NCI-H526 (cell line): ENCODE measurements around the gene VMP1.
"Not testable (repeated sequence)": the region's sequence is repeated elsewhere in the genome, so short reads cannot be mapped to it uniquely, and the experiment has no call there.

Experiments used
- DNase-seq, 2 experiments: peaks; one replicate each; lab custom pipeline; 2025; lab: John Stamatoyannopoulos, UW

VMP1 gene

DNA sequence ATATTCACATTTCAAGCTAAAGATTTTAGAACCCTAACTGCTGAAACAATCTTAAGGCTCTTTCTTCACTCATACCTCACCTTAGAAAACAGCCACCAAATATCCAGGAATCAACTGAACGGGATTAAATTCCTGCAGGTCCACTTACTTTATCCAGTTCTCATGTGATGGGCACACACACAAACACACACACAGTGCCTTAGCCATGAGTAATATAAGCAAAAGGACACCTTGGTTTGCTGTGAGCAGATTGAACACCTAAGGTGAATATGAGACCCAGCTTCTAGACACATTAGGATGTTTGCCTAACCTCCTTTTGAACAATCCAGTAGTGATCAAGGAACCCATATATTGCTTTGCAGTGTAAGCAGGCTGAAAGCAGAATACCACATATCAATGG is 103.8 kb downstream of the VMP1 start:
- DNase-seq = no peak

DNA sequence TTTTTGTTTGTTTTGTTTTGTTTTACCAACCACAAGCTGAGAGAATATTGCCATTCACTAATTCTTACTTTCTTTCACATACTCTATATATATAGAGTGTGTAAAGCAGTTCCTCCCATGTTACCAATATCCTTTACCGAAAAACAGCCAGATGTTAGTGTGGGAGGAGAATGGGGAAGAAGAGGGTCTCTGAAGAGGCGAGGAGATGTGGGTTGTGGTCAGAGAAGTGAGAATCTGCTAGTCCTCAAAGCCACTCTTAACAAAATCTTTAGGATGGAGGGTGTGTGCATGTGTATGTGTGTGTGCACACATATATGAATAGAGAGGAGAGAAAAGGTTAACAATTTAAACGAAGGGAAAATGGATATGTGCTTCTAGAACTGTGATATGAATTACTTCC is 104.7 kb downstream of the VMP1 start:
- no peak for DNase-seq

DNA sequence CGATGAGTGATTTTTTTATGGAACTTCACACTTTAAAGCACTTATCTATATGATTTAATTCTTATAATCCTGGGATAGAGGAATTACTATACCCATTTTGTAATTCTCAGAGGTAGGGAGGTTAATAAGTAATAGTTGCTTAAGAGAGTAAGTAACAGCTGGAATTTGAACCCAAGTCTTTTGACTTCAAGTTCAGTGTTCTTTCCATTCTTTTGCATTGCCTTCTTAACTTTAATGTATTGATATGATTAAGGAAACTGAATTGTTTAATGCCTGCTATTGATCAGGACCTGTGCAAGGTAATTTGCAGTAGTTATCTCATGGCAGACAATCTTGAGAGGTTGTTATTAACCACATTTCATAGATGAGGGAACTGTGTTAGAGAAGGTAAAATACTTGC is 106.8 kb downstream of the VMP1 start:
- DNase-seq = no peak

DNA sequence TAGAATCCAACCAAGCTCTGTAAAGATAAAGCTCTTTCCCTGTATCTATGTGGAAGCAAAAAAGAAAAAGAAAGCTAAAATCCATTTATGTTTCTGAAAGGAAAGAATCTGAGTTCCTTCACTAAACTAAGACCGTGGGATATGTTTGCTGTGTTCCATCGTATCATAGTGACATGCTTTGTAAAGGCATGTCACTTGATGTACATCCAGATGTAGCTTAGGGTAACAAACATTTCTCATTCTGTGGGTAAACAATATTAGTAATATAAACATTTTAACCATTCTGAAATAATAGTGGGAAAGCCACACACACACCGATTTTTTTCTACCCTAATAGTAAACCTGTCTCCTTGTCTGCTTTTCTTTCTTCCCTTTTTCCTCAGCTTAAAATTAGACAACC is 107.2 kb downstream of the VMP1 start:
- DNase-seq = no peak

DNA sequence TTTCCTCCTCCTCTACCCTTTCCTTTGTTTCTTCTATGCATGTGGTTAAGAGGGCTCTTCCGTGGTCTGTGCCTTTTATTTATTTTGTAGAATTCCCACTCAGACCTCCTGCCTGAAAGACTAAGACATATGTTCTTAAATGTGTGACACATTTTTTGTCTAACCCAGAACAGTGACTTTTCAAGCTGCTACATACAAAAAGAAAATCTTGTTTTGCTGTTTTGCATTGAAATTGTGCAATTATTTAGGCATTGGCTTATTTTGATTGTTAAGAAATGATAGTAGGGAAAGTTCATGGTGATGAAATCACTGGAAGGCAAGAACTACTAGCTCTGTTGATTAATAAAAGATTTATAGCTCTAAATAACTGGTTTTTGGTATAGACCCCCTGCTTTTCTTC is 108.5 kb downstream of the VMP1 start:
- no peak for DNase-seq

DNA sequence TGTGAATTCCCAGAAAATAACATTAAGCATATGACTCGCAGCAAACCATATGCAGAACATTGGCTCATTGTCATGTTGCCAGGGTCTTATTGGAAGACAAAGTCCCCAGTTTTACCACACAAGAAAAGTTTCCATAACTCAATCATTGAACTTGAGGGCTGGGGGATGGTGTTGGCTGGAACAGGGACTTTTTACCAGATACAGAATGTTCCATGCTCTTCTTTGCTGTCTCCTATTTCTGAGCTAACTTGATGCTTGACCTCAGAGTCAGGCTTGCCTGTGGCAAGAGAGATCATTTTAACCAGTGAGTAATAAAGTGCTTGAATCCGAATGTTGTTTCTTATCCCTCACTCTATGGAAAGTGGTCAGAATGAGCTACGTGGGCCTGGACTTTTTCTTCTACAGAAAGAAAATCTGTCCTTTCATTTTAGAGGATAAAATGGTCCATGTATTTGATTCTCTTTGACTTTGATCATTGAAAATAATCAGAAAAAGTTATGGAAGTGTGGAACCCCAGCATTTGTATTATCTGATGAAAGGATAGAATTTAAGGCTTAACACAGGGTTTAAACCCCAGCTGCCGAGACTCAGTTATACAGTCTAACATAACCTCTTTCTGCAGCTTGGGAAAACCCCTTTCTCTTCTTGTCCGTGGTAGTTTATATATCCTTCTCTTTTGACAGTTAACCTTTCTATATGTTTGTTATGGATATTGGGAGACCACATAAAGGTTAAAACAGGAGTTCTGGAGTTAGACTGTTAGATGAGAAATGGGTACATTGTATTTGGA is 118.3 kb downstream of the VMP1 start:
- no peak for DNase-seq

DNA sequence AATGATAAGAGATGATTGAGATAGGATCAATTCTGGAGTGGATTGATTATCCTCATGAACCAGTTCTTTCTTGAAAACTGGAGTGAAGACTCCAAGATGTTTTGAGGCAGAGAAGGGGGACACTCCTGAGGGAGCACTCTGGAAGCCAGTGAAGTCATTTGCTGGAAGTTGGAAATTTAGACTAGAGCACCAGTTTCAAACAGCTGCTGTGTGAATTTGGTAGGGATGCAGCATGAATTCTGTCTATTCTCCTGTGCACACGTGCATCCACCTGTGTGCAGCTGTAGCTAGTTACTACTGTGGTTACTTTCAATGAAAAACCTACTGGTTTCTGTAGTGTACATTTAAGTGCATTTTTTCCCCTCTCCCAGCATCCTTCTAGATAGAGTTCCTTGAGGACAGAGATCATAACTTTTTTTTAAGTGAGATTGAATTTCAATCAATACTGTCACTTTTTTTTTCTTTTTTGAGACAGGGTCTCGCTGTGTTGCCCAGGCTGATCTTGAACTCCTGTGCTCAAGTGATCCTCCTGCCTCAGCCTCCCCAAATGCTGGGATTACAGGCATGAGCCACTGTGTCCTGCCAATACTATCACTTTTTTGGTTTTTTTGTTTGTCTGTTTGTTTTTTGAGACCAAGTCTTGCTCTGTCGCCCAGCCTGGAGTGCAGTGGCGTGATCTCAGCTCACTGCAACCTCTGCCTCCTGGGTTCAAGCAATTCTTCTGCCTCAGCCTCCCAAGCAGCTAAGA is 119.4 kb downstream of the VMP1 start:
- no peak for DNase-seq

DNA sequence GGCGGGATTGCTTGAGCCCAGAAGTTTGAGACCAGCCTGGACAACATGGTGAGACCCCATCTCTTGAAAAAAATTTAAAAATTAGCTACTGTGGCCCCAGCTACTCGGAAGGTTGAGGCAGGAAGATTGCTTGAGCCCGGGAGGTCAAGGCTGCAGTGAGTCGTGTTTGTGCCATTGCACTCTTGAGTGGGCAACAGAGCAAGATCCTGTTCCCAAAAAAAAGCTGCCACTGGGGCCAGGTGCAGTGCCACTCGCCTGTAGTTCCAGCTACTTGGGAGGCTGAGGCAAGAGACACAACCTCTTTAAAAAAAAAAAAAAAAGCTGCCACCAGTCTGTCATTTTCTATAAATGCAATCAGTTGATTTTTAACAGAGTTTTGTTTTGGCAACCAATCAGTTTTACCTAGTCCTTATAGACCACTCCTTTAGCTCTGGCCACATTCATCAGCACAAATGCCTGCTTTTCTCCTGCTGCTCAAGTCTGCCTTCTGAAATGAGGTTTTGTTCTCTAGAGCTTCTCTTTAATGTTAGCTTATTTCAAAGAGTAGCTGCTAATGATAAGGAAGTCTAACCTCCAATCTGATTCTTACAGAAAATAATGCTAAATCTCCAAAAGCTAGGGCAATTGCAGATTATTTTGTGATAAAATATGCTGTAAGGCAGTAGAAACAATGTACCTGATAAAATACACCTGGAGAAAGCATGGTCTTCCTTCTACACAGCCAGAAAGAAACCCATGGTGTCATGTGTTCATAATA is 120.4 kb downstream of the VMP1 start:
- no peak for DNase-seq

DNA sequence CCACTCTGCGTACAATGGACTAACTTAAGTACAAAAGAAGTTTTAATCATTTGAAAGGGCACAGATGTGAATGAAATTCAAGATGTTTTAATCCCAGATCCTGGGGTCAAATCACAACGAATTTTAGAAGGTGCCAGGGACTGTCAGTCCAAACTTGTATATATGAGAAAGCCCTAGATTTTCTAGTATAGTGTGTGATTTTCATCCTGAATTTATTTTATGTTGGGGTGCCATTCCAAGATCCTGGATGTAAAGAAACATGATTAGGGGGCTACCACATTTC is 121.0 kb downstream of the VMP1 start:
- no peak for DNase-seq

DNA sequence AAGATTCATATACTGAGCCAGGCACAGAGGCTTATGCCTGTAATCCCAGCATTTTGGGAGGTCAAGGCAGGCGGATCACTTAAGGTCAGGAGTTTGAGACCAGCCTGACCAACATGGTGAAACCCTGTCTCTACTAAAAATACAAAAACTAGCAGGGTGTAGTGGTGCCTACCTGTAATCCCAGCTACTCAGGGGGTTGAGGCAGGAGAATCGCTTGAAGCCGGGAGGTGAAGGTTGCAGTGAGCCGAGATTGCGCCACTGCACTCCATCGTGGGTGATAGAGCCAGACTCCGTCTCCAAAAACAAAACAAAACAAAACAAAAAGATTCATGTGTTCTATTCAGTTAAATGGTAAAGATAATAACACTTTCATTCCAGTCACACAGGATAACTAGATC is 121.4 kb downstream of the VMP1 start:
- not testable (repeated sequence) for DNase-seq

DNA sequence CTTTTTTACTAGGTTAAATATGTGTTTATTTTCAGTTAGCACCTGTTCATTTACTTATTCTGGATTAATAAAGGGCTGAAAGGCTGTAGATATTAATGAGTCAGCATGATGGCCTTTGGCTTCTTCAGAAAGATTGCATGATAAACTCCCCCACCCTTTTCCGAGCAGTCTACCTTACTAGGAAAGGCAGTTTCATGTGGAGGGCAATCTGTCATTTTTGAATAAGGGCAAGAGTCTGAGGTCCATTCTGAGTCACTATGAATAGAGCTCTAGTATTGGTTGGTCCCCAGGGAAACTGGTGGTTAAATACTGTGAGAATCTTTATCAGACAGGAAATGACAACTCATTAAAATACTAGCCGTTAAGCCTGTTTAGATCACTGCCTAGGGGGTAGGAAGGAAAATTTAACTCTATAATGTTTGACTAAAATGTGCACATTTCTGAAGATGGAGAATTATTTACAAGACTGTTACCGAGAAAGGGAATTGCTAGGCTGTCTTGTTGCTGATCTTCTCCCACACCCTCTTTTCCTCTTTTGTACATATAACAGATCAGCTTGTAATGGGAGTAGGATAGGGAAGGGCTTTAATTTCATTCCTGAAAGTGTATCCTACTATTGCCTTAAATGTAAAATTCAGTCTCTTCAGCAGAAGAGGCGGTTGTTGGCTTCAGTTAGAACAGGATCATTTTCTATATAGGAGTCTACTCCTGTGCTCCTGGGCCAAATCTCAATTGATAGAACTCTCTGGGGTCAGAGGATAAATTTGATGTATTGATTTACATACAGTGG is 122.0 kb downstream of the VMP1 start:
- DNase-seq = peak; percentile 98 to 99

DNA sequence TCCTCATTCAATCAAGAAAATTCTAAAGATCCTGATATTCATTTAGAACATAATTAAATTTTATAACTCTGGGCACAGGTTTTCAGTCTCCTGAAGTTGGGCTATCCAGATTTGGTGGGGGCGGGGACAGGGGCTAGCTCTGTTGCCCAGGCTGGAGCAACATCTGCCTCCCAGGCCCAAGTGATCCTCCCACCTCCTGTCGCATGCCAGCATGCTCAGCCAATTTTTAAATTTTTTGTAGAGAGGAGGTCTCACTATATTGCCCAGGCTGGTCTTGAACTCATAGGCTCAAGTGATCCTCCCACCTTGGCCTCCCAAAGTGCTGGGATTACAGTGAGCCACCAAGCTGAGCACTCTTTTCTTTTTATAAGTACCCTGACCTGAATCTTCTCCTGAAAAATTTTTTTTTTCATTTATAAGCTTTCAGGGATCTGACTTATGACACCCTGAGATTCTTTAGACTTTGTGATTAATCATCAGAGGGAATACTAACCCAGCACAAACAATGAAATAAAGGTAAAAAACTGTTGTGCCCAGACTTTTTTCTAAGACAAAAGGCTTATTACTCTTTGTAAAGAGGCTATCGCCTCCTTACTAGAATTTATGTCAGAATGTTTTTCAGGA is 122.7 kb downstream of the VMP1 start:
- DNase-seq = peak in 1 of 2 experiments; percentile 46

DNA sequence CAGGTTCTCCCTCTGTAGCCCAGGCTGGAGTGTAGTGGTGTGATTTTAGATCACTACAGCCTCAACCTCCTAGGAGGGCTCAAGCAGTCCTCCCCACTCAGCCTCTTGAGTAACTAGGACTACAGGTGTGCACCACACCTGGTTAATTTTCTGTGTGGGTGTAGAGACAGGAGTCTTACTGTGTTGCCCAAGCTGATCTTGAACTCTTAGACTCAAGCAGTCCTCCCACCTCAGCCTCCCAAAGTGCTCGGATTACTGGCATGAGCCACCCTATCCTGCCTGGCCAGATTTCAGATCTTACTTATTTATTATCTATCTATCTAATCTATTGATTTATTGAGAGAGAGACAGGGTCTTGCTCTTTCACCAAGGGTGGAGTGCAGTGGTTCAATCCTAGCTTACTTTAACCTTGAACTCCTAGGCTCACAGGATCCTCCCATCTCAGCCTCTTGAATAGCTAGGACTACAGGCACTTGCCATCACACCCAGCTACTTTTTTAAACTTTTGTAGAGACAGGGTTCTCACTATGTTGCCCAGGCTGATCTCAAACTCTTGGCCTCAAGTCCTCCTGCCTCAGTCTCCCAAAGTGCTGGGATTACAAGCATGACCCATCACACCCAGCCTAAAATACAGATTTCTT is 123.5 kb downstream of the VMP1 start:
- no peak for DNase-seq

DNA sequence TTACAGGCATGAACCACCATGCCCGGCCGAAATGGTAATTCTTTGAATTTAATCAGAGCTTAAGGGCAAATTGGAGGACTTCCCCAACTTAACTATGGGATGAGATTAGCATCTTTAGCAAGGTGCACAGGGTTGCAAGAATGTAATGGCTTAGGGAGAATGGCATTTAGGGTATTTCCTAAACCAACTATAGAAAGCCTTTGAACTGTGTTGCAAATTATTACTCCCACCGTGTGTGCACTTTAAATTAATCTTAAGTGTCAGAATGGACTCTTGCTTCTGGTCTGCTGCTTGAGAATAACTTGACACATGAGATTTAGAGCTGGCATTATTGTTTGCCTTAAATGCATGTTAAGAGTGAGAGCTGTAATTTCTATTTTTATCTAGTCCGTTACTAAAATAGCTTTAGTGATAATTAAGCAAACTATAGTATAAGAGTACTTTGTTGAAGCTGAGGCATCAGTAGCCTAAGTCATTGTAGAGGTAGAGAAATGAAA is 125.5 kb downstream of the VMP1 start:
- DNase-seq = no peak

DNA sequence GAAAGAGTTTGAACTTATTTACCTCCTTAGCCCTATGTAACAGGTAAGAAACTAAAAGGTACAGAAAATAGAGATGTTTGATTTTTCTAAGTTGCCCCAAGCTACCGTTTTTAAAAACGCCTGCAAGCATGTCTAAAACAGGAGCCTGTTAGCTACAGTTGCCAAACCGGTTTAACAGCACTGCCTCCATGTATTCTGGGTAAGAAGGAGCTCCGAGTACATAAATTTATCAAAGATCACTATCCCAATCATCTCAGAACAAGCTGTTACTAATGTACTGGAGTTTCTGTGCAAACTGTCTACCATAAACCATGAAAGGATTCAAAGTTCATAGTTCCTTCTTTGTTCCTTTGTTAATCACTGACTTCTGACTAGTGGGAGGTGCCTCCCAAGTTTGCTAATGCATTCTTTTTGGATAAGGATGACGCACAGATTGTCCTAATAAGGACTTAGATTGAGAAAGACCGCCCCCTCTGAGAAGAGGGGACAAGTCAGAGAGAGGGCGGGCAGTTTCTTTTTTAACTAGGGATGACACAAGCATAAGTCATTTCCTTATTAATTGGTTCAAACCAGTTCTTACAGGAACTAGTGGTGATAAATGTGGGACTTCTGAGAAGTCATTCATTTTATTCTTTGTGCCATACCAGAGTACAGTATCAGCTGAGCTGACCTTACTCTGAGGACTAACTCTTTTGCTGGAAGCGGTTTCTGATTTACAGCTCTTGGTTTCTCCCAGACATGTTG is 130.0 kb downstream of the VMP1 start:
- peak; percentile 98 to 99 for DNase-seq

DNA sequence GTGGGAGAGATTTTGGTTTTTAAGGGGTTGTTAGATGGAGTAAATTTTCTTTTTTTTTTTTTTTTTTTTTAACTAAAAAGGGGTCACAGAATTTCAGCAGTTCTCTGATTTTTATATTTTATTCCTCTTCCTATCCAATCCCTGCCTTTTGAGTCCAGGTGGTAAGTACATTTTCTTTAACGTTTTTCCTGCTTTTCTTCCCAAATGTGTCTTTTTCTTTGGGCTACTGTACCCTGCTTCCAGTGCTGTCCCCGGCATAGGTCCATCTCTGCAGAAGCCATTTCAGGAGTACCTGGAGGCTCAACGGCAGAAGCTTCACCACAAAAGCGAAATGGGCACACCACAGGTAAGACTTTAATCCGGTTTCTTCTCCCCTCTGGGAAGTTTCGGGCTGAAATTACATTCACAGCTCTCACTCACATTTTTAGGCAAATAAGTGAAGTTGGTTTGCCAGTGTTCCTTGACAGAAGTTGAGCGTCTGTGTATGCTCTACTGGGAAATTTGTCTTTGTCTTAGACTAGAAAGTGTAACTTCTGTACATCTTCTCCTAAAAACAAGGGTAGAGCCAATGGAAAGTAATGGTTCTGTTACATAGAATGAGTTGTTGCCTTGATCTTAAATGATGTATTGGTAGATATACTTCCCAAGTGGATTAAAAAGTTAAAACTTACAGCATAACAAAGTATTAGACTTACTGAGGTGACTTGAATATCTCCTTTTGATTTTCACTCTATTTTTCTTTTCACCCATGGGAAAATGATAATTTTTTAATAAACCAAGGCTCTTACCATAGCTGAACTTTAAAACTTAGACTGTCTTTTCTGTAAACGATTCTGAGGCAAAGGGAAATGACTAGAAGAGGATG is 130.8 kb downstream of the VMP1 start:
- peak; percentile 47 to 53 for DNase-seq

DNA sequence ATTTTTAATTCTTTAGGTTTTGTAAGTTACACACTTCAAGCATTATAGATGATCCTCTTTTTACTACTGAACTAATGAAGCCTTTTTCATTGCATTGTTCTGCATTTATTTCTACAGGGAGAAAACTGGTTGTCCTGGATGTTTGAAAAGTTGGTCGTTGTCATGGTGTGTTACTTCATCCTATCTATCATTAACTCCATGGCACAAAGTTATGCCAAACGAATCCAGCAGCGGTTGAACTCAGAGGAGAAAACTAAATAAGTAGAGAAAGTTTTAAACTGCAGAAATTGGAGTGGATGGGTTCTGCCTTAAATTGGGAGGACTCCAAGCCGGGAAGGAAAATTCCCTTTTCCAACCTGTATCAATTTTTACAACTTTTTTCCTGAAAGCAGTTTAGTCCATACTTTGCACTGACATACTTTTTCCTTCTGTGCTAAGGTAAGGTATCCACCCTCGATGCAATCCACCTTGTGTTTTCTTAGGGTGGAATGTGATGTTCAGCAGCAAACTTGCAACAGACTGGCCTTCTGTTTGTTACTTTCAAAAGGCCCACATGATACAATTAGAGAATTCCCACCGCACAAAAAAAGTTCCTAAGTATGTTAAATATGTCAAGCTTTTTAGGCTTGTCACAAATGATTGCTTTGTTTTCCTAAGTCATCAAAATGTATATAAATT is 132.3 kb downstream of the VMP1 start:
- no peak for DNase-seq

DNA sequence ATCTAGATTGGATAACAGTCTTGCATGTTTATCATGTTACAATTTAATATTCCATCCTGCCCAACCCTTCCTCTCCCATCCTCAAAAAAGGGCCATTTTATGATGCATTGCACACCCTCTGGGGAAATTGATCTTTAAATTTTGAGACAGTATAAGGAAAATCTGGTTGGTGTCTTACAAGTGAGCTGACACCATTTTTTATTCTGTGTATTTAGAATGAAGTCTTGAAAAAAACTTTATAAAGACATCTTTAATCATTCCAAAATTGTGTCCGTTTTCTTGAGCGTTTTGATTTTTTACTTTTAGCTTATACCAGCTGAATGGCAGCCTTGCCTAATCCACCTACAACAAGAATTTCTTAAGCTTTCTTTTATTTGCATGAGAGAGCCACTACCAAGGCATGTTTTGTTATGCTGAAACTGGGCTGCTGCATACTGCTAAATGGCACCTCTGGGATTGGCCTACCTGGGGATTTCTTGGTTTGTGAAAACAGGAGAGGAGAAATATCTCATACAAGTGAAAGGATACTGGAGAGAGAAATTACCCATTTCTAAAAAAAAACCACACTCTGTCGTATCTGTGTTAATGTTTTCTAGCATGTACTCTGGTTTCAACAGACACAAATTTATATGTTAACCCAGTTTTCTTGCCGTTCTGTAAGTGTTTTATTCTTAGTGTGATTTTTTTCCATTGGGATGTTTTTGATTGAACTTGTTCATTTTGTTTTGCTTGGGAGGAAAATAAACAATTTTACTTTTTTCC is 133.1 kb downstream of the VMP1 start:
- DNase-seq = peak; percentile 46 to 65
